Esophagus (tissue), 2 donors: ENCODE results near the gene TMPRSS9. TPM values are rescaled to one million over a fixed set of nuclear protein-coding genes. Genes with fewer than 3 reads are reported as not detected.

Experiments used
- H3K27ac ChIP-seq, 2 donors: one replicate each; pipeline ENCODE4 v1.5.1; 2013; ENCODE audit warnings: low read depth in 2 of 2, mild to moderate bottlenecking in 2 of 2, inconsistent platforms in 1 of 2, low read length in 1 of 2, moderate library complexity in 1 of 2
- H3K27me3 ChIP-seq, 2 donors: one replicate each; pipeline ENCODE4 v1.6.1; 2013; ENCODE audit warnings: low read length in 2 of 2, control low read depth in 1 of 2, mild to moderate bottlenecking in 1 of 2; ENCODE audit not compliant: insufficient read depth in 2 of 2, control insufficient read depth in 1 of 2
- H3K36me3 ChIP-seq, 2 donors: one replicate each; pipeline ENCODE4 v1.6.1; 2013; ENCODE audit warnings: low read length in 1 of 2; ENCODE audit not compliant: control insufficient read depth in 2 of 2, insufficient read depth in 2 of 2
- H3K4me1 ChIP-seq, 2 donors: one replicate each; pipeline ENCODE4 v1.6.1; 2013; ENCODE audit warnings: low read length in 1 of 2; ENCODE audit not compliant: control insufficient read depth in 2 of 2, insufficient read depth in 2 of 2
- H3K4me3 ChIP-seq, 2 donors: one replicate each; pipeline ENCODE4 v1.5.1; 2013; ENCODE audit warnings: low read length in 2 of 2, mild to moderate bottlenecking in 2 of 2, low read depth in 1 of 2, moderate library complexity in 1 of 2
- H3K9me3 ChIP-seq, 2 donors: one replicate each; pipeline ENCODE4 v1.6.1; 2013; ENCODE audit warnings: mild to moderate bottlenecking in 2 of 2, low read depth in 1 of 2, low read length in 1 of 2, moderate library complexity in 1 of 2; ENCODE audit not compliant: control insufficient read depth in 2 of 2, insufficient read depth in 1 of 2
- WGBS, 2 donors: extraction: QIAGEN DNeasy Blood & Tissue Kit; methylation state at CpG; one replicate each; pipeline ENCODE4 v1.1.7; 2013; 5-methylcytosine and 5-hydroxymethylcytosine counted together
- polyA plus RNA-seq, 2 donors: library from polyadenylated mRNA; stranded (reverse); fragments of 200-250 nt; gene quantifications; one replicate each; pipeline ENCODE4 v1.2.3, GENCODE V29; 2013
- donor health status: healthy with polysubstance abuse.
- donor health status: Bipolar disorder and iron deficiency.

TMPRSS9 gene
- polyA plus RNA-seq, 2 donors: 0.04 TPM; not detected in 1

GRCh38 chr19:2328401-2329148, 31.5 kb upstream of the TMPRSS9 start, which contains the start of the genes LSM7 and SPPL2B:
Gene LSM7 (minus strand): TSS chr19:2328586. CDS start chr19:2328566, 20 bp downstream.
Gene SPPL2B (plus strand): TSS chr19:2328684. CDS start chr19:2328710, 26 bp downstream.
- no peaks in the 10 kb centered on the region for H3K27me3 ChIP-seq
- WGBS, 2 donors: 0% methylated on average over 83 to 89 of the region's 89 CpGs
- peak within 1 kb of the TSS; percentile 81 to 90 for H3K27ac ChIP-seq
- H3K4me1 ChIP-seq: peaks cover 0 to 20% of the 10 kb centered on the region in 2 donors
- H3K4me3 ChIP-seq: peak within 1 kb of the TSS; percentile 77 to 96
- peaks cover 0 to 3% of the 10 kb centered on the region in 2 donors for H3K36me3 ChIP-seq
- no peaks in the 10 kb centered on the region for H3K9me3 ChIP-seq

- no peak overlapping the region for H3K27ac ChIP-seq
- H3K9me3 ChIP-seq: no peaks in the 10 kb centered on the region
- H3K36me3 ChIP-seq: peaks cover 0 to 3% of the 10 kb centered on the region in 2 donors
- peaks cover 0 to 20% of the 10 kb centered on the region in 2 donors for H3K4me1 ChIP-seq
- peak overlapping the region; percentile 77 to 96 for H3K4me3 ChIP-seq
- H3K27me3 ChIP-seq: no peaks in the 10 kb centered on the region
- WGBS, 2 donors: 4% methylated on average over 16 of the region's 16 CpGs
Measured at GRCh38 chr19:2329149-2329478, 31.0 kb upstream of the TMPRSS9 start.

GRCh38 chr19:2329501-2329916, 30.6 kb upstream of the TMPRSS9 start:
- Histone ChIP-seq H3K4me1 (peaks cover 0 to 20% of the 10 kb centered on the region in 2 donors), H3K36me3 (peaks cover 0 to 7% of the 10 kb centered on the region in 2 donors), H3K4me3 (peak overlapping the region in 1 of 2 donors; percentile 77), H3K27me3 (no peaks in the 10 kb centered on the region), H3K9me3 (no peaks in the 10 kb centered on the region), H3K27ac (no peak overlapping the region)
- 56 to 59% methylated on average over 13 of the region's 13 CpGs for WGBS, 2 donors

GRCh38 chr19:2330255-2330631, 29.8 kb upstream of the TMPRSS9 start:
- Histone ChIP-seq H3K4me1 (peaks cover 0 to 20% of the 10 kb centered on the region in 2 donors), H3K4me3 (no peak overlapping the region), H3K27me3 (no peaks in the 10 kb centered on the region), H3K9me3 (no peaks in the 10 kb centered on the region), H3K27ac (no peak overlapping the region), H3K36me3 (peaks cover 0 to 10% of the 10 kb centered on the region in 2 donors)
- 71 to 72% methylated on average over 10 of the region's 10 CpGs for WGBS, 2 donors

- 64 to 75% methylated on average over 20 of the region's 20 CpGs for WGBS, 2 donors
- no peaks in the 10 kb centered on the region for H3K9me3 ChIP-seq
- no peak overlapping the region for H3K4me3 ChIP-seq
- H3K36me3 ChIP-seq: peaks cover 0 to 6% of the 10 kb centered on the region in 2 donors
- H3K27me3 ChIP-seq: no peaks in the 10 kb centered on the region
- no peak overlapping the region for H3K27ac ChIP-seq
- H3K4me1 ChIP-seq: peaks cover 0 to 20% of the 10 kb centered on the region in 2 donors
Measured at GRCh38 chr19:2330632-2331284, 29.3 kb upstream of the TMPRSS9 start.

- peaks cover 0 to 10% of the 10 kb centered on the region in 2 donors for H3K36me3 ChIP-seq
- no peak overlapping the region for H3K4me3 ChIP-seq
- no peaks in the 10 kb centered on the region for H3K27me3 ChIP-seq
- H3K9me3 ChIP-seq: peaks cover 0 to 2% of the 10 kb centered on the region in 2 donors
- peaks cover 0 to 22% of the 10 kb centered on the region in 2 donors for H3K4me1 ChIP-seq
- 70 to 74% methylated on average over 12 of the region's 12 CpGs for WGBS, 2 donors
- no peak overlapping the region for H3K27ac ChIP-seq
Measured at GRCh38 chr19:2331601-2332246, 28.3 kb upstream of the TMPRSS9 start.

- 48 to 57% methylated on average over 16 to 17 of the region's 17 CpGs for WGBS, 2 donors
- H3K4me1 ChIP-seq: peaks cover 0 to 20% of the 10 kb centered on the region in 2 donors
- H3K36me3 ChIP-seq: peaks cover 0 to 10% of the 10 kb centered on the region in 2 donors
- H3K4me3 ChIP-seq: no peak overlapping the region
- no peaks in the 10 kb centered on the region for H3K27me3 ChIP-seq
- H3K27ac ChIP-seq: no peak overlapping the region
- peaks cover 0 to 2% of the 10 kb centered on the region in 2 donors for H3K9me3 ChIP-seq
Measured at GRCh38 chr19:2332341-2333026, 27.6 kb upstream of the TMPRSS9 start.

GRCh38 chr19:2333027-2333806, 26.8 kb upstream of the TMPRSS9 start:
- peaks cover 0 to 2% of the 10 kb centered on the region in 2 donors for H3K9me3 ChIP-seq
- 54 to 73% methylated on average over 22 to 27 of the region's 27 CpGs for WGBS, 2 donors
- no peak overlapping the region for H3K27ac ChIP-seq
- H3K36me3 ChIP-seq: peaks cover 0 to 10% of the 10 kb centered on the region in 2 donors
- peaks cover 0 to 19% of the 10 kb centered on the region in 2 donors for H3K4me1 ChIP-seq
- H3K27me3 ChIP-seq: no peaks in the 10 kb centered on the region
- no peak overlapping the region for H3K4me3 ChIP-seq
